Measurements from ENCODE around the gene SERPINA5.

SERPINA5 gene

GRCh38 chr14:94581127-94581999 is at the start of gene SERPINA5:
TSS of gene SERPINA5 (plus strand) at chr14:94581426. CDS start at chr14:94587363, 5,937 bp downstream.
- DNase-seq = peak; percentile 21

GRCh38 chr14:94532447-94532846 is 48.8 kb upstream of the SERPINA5 start:
- no peak for DNase-seq

- DNase-seq = no peak
These were observed 45.7 kb upstream of the SERPINA5 start for GRCh38 chr14:94535506-94535905.

- DNase-seq = no peak
These were observed 44.4 kb upstream of the SERPINA5 start for GRCh38 chr14:94536836-94537235.

- DNase-seq = no peak
These were observed 43.0 kb upstream of the SERPINA5 start for GRCh38 chr14:94538070-94538740.

- no peak for DNase-seq
These were observed 42.0 kb upstream of the SERPINA5 start for GRCh38 chr14:94539181-94539580.

- peak; percentile 22 for DNase-seq
These were observed 41.0 kb upstream of the SERPINA5 start for GRCh38 chr14:94540031-94540794.

GRCh38 chr14:94541234-94541975 is 39.8 kb upstream of the SERPINA5 start:
- DNase-seq = no peak

GRCh38 chr14:94542111-94542810 is 39.0 kb upstream of the SERPINA5 start:
- peak; percentile 47 for DNase-seq

GRCh38 chr14:94542811-94543440 is 38.3 kb upstream of the SERPINA5 start:
- no peak for DNase-seq

- DNase-seq = no peak
These were observed 37.6 kb upstream of the SERPINA5 start for GRCh38 chr14:94543449-94544124.

- no peak for DNase-seq
These were observed 36.5 kb upstream of the SERPINA5 start for GRCh38 chr14:94544726-94545125.

- no peak for DNase-seq
These were observed 35.9 kb upstream of the SERPINA5 start for GRCh38 chr14:94545131-94545841.

- DNase-seq = no peak
These were observed 34.0 kb upstream of the SERPINA5 start for GRCh38 chr14:94547151-94547680.

- DNase-seq = no peak
These were observed 33.5 kb upstream of the SERPINA5 start for GRCh38 chr14:94547726-94548125.

- DNase-seq = no peak
These were observed 32.9 kb upstream of the SERPINA5 start for GRCh38 chr14:94548131-94548998.

- peak; percentile 38 for DNase-seq
These were observed 31.9 kb upstream of the SERPINA5 start for GRCh38 chr14:94548999-94549985.

GRCh38 chr14:94550041-94550440 is 31.2 kb upstream of the SERPINA5 start:
- no peak for DNase-seq

All from fibroblast of upper back skin (primary cell).